Keratinocyte (primary cell): ENCODE results near the gene AP5Z1.

Experiments
- CTCF ChIP-seq, 3 experiments: IDR thresholded peaks in 1 of 3; conservative IDR thresholded peaks in 1 of 3; optimal IDR thresholded peaks in 1 of 3; 2 replicates in 2 of 3; 3 replicates in 1 of 3; pipeline versions ENCODE3 to v1.5.1; 2011; ENCODE audit warnings: low read length in 3 of 3, mild to moderate bottlenecking in 3 of 3, moderate library complexity in 2 of 3, control low read depth in 1 of 3, inconsistent platforms in 1 of 3; ENCODE audit not compliant: insufficient read depth in 2 of 3; ENCODE audit errors: extremely low read depth in 1 of 3
- EZH2 ChIP-seq: IDR thresholded peaks from one replicate; pipeline ENCODE4 v1.6.1; 2012; ENCODE audit warnings: inconsistent platforms, mild to moderate bottlenecking, low read length, moderate library complexity

DNA sequence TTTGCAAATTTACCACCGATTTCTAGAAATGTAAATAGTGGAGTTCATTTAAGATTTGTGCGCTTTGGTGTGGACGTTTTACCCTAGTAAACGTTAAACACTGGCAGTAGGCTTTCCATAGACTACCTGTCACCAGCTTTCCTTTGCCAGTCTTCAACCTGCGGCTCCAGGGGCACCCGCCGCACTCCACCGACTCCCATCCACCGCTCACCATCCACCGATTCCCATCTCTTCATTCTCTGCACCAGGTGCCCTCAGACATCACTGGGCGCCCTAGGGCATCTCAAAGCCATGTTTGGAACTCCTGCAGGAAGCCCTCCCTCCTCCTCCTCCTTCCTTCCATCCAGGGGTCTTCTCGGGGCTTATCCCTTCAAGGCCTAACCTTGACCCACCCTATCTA, 1.4 kb upstream of the AP5Z1 start:
- TF ChIP-seq EZH2 (no peak), CTCF (optimal IDR thresholded peaks at IDR 0.05 in 1 of 3, IDR thresholded peaks at IDR 0.05 in 1 of 3, conservative IDR thresholded peaks at IDR 0.05 in 1 of 3; ENCODE audit: extremely low read depth in 1 of 3, insufficient read depth in 2 of 3, low read length in 3 of 3) (no peak)
